Endometrial microvascular endothelial cells (primary cell): ENCODE results near the gene NUCB2. TPM values are rescaled to one million over a fixed set of nuclear protein-coding genes. Genes with fewer than 3 reads are reported as not detected.
"Not testable (repeated sequence)": the region's sequence is repeated elsewhere in the genome, so short reads cannot be mapped to it uniquely, and the experiment has no call there.

Source experiments
- in situ Hi-C: cut with HindIII; loops from 2 replicates; pipeline ENCODE4 v1.10.0; 2017; ENCODE audit warnings: low sequenced_read_pairs, low pct_unique_long_range_greater_than_20kb; ENCODE audit errors: inconsistent ontology term
- total RNA-seq: library from RNA; depleted of rRNA; stranded (reverse); fragments of >200 nt; gene quantifications from one replicate; pipeline ENCODE4 v1.2.3, GENCODE V29; 2015; ENCODE audit errors: inconsistent ontology term

The NUCB2 gene
- total RNA-seq, result 42.5 TPM

DNA sequence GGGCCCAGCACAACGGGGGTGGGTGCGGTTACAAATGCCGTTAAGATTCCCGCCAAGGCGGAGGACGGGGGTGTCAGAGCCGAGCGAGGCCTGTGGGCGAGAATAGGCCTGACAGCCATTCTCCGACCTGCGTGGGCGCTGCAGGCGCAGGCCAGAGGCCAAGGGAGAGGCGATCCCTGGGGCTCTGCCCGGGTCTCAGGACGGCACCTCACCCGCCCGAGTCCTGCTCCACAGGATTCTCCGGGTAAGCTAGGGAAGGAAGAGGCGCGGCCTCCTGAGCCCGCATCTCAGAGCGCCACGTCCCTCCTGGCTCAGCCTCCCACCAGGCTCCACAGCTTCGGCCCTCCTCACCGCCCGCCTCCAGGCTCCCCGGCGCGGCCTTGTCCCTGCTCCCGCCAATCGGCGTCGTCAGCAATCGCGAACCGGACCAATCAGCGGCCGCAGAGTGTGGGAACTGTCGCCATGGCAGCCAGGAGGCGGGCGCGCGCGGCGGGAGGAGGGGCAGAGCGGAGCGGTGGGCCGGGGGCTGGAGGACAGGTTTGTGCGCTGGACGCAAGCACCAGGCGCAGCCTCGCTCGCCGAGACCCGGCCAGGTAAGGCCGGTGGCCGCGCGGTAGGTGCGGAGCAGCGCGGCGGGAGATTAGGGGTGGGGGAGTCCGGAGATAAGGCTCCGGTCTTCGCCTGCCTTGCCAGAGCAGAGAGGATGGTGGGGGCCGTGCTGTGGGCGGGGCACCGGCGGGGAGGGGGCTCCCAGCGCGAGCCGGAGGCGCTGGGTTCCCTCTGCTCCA is at the start of gene NUCB2:
Gene NUCB2 (plus strand): TSS at position 504 of the 788 bp plus-strand sequence. CDS start 18,585 bp downstream, outside the sequence.
- in situ Hi-C loops, result no loop called here

DNA sequence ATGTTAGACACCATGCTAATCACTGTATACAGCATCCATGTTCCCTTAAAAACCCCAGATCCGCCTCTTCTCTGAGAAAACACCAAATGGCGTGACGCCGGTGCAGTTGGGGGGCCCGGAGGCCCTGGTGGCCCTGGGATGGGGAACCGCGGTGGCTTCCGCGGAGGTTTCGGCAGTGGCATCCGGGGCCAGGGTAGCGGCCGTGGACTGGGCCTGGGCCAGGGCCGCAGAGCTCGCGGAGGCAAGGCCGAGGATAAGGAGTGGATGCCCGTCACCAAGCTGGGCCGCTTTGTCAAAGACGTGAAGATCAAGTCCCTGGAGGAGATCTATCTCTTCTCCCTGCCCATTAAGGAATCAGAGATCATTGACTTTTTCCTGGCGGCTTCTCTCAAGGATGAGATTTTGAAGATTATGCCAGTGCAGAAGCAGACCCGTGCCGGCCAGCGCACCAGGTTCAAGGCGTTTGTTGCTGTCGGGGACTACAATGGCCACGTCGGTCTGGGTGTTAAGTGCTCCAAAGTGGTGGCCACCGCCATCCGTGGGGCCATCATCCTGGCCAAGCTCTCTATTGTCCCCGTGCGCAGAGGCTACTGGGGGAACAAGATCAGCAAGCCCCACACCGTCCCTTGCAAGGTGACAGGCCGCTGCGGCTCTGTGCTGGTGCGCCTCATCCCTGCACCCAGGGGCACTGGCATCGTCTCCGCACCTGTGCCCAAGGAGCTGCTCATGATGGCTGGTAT is 48.2 kb upstream of the NUCB2 start:
- in situ Hi-C loops, result not testable (repeated sequence)

DNA sequence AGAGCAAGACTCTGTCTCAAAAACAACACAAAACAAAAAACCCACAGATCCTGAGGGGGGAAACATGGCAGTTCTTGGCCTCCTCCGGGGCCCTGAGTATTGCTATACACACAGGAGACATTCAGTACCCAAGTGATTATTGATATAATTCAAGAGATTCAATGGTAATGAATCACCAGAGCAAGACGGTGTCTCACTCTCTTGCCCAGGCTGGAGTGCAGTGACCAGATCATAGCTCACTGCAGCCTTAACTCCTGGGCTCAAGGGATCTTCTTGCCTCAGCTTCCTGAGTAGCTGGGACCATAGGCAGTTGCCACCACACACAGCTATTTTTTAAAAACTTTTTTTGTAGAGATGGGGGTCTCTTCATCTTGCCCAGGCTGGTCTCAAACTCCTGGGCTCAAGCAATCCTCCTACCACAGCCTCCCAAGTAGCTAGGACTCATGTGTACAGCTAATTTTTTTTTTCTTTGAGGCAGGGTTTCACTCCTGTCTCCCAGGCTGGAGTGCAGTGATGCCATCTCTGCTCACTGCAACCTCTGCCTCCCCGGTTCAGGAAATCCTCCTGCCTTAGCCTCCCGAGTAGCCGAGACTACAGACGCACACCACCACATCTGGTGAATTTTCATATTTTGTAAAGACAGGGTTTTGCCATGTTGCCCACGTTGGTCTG is 46.9 kb upstream of the NUCB2 start:
- in situ Hi-C loops, result no loop called here

DNA sequence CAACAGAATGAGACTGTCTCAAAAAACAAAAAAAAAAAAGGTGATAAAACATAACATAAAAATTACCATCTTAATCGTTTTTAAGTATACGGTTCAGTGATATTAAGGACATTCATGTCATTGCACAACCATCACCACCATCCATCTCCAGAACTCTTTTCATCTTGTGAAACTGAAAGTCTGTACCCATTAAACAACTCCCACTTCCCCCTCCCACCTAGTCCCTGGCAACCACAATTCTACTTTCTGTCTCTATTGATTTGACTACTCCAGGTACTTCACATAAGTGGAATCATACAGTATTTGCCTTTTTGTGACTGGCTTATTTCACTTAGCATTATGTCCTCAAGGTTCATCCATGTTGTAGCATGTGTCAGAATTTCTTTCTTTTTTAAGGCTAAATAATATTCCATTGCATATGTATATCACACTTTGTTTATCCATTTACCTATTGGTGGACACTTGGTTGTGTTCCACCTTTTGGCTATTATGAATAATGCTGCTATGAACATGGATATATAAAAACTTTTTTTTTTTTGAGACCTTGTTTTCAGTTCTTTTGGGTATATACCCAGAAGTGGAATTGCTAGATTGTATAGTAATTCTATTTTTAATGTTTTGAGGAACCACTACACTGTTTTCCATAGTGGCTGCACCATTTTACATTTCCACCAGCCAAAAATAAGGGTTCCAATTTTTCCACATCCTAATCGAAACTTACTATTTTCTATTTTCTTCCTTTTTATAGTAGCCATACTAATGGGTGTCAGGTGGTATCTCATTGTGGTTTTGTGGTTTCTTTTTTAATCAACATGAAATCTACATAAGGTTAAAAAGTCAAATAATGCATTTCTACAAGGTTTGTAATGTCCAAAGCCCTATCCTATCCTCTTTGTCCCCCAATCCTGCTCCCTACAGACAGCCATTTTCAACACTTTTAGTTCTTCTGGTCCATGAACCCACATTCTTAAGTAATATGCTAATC is 45.4 kb upstream of the NUCB2 start:
- in situ Hi-C loops, result no loop called here

DNA sequence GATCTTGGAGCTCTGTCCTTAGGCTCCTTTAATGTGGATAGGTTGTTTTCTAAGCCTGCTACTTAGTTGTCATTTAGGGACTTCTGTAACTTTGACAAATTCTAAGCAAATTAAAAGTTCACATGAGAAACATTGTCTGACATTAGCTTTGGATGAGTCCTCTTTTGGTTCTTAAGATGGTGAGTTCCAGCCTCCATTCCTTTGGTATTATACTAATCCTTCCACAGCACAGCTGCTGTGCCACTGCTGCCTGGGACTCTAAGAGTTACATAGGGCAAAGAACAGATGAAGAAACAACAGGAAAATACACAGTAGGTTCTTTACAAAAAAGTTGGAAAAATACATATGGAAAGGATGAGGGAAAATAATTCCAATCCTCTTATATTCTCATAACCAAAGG is 43.4 kb upstream of the NUCB2 start:
- in situ Hi-C loops, result no loop called here

DNA sequence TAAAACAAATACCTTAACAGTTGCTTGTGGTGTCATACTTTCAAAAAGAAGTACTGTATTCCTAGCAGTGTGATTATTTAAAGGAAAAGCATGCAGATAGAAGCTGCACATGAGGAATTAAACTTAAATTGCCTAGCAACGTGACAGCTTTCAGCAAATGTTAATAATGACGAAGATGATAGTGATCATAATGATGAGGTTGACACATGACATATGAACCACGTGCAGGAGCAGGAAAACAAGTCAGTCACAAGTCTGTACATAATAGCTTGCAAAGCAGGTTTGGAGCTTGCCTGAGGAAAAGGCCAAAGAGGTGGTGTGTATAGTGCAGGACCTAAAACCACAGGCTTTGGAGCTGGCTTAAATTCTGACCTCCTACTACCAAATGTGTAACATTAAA is 38.2 kb upstream of the NUCB2 start:
- in situ Hi-C loops, result no loop called here

DNA sequence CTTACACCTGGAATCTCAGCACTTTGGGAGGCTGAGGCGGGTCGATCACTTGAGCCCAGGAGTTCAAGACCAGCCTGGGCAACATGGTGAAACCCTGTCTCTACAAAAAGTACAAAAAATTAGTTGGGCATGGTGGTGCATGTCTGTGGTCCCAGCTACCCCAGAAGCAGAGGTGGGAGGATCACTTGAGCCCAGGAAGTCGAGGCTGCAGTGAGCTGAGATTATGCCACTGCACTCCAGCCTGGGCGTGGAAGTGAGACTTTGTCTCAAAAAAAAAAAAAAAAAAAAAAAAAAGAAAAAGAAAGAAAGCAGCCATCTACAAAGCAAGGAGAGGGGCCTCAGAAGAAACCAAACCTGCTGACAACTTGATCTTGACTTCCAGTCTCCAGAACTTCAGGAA is 36.6 kb upstream of the NUCB2 start:
- in situ Hi-C loops, result not testable (repeated sequence)

DNA sequence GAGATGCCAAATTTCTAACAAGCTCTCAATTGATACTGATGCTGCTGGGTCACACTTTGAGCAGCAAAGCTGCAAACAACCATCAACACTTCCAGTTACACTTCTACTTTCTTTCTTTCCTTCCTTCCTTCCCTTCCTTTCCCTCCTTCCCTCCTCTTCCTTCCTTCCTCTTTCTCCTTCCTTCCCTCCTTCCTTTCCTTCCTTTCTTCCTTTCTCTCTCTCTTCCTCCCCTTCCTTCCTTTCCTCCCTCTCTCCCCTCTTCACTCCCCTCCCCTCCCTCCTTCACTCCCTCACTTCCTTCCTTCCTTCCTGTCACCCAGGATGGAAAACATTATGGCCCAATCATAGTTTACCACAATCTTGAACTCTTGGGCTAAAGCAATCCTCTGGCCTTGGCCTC is 35.8 kb upstream of the NUCB2 start:
- in situ Hi-C loops, result no loop called here

DNA sequence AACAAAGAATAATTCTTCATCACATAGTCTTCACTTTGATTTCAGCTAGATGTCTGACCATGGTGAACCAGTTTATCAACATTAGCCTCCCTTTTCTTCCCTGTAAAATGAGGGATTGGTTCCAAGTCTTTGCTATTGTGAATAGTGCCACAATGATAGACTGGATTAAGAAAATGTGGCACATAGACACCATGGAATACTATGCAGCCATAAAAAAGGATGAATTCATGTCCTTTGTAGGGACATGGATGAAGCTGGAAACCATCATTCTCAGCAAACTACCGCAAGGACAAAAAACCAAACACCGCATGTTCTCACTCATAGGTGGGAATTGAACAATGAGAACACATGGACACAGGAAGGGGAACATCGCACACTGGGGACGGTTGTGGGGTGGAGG is 33.6 kb upstream of the NUCB2 start:
- in situ Hi-C loops, result not testable (repeated sequence)

DNA sequence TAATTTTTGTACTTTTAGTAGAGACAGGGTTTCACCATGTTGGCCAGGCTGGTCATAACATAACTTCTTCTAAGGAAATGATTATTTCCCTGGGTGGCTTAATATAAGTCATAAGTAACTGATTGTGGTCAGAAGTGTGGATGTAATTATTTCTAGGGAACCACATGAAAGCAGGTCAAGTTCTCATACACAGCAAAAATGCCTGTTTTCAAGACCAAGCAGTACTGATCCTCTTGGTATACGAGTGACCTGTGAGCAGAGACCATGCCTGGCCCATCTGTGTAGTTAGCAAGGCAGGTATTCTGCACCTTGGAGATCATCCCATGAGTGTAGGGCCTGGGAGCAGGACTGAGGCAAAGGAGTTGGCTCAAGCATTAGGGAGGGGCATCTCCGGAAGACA is 32.5 kb upstream of the NUCB2 start:
- in situ Hi-C loops, result no loop called here

DNA sequence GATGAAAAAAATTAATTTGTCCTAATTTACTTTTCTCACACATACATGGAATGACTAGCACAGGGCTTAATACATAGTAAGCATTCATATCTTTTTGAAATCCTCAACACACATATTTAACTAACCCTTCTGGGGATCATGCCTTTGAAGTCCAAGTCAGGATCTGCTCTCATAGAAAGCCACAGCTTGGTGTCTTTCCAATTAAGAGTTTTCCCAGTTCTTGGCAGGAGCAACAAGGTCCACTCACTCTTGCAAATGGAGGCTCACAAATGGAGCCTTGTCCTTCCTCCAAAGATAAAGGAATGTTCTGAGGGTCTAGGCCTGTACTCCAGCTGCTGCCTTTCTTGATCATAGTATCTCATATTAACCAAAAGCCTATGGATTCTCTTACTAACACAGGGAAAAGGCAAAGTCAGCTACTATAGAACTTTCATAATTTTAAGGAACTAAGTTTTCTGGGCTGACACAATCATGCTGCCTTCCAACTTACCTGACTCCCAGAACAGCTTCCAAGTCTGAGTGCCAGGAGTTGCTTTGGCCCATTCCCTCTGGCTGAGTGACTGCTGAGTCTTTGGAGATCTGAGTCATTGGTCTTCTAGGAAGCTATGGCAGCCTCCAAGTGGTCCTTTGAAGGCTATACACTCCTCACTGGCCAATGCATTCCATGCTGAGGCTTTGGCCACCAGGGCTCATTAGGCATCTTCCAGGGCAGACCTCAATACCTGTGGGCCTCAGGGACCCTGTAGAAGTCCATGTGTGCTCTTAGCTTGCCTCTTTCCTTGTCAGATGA is 25.8 kb upstream of the NUCB2 start:
- in situ Hi-C loops, result no loop called here

DNA sequence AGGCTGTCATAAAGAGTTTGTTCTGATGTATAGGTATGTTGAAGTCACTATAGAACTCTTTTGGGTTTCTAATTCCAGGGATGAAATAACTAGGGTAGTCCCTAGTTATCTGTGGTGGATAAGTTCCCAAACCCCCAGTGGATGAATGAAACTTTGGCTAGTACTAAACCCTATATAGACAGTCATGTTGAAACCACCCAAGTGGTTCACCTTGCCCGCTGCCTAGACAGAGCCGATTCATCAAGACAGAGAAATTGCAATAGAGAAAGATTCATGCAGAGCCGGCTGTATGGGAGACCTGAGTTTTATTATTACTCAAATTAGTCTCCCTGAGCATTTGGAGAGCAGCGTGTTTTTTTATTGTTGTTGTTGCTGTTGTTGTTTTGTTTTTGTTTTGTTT is 23.8 kb upstream of the NUCB2 start:
- in situ Hi-C loops, result no loop called here

DNA sequence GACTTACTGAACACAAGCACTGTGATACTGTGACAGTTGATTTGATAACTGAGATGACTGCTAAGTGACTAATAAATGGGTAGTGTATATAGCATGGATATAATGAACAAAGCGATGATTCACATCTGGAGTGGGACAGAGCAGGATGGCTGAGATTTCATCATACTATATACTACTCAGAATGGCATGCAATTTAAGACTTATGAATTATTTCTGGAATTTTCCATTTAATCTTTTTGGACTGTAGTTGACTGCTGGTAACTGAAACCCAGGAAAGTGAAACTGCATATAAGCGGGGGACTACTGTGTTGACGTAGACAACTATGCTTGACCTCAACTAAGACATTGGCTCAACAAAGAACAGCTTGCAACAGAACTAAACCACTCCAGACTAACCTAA is 20.0 kb upstream of the NUCB2 start:
- in situ Hi-C loops, result no loop called here

DNA sequence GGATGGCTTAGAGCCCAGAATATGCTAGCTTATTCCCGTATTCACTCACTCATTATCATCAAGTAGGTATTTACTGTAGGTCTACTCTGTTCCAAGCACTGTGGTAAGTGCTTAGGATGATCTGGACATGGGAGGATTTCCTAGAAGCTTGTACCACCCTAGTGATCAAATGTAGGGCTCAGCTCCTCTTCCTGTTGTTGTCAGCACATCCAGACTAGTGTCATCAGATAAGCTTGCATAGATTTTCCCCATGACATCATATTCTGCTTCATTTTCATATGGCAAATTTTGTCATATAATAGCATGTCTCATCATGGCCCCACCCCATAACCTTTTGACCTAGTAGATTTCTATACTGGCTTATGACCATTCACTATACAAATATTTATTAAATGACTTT is 19.3 kb upstream of the NUCB2 start:
- in situ Hi-C loops, result no loop called here

DNA sequence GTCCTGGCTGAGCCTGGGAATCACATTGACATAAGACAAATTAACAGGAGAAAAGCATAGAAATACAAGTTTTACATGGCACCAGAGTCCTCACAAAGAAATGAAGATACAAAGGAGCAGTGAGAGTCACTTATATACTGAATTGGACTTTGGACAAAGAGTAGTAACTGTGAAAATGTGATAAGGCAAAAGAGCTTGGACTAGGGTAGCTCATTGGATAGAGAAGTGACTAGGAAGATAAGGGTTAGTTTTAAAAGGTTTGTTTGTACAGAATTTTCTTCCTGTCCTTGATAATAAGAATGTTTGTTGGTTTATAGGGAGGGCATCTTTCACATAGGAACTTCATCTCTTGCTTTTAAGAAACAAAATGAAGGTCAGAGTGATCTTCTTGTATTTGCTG is 17.9 kb upstream of the NUCB2 start:
- in situ Hi-C loops, result no loop called here

DNA sequence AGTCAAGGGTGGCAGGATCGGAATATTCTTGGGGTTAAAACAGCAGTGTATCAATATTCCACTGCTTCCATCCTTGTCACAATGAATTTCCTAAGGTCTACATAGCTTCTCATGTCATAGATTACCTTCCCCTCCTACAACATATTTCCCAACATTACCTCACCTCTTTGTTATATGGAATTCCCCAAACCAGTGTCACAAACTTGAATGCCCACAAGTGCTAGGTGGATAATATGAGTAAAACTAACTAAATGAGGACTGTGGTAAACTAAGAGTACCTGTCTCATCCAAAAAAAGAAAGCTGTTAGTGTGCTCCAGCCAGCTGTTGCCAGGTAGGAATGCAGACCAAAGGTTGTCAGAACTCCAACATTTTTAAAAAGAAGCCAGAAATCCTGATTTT is 17.0 kb upstream of the NUCB2 start:
- in situ Hi-C loops, result no loop called here

DNA sequence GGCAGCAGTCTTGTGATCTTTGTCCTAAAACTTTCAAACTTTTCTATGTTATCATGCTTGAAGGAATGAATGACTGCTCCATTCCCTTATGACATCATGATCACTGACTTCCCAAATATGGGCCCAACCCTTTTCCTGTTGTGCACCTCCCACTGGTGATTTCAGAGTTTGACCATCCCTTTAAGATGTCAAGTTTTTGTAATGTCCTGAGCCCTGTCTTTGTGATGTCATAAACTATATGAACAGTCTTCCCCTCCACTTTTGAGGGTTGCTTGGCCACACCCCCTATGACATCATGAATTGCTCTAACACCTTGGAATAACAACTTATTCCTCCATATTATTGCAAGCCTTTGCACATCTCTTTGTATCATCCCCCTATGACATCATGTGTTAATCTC is 16.5 kb upstream of the NUCB2 start:
- in situ Hi-C loops, result no loop called here

DNA sequence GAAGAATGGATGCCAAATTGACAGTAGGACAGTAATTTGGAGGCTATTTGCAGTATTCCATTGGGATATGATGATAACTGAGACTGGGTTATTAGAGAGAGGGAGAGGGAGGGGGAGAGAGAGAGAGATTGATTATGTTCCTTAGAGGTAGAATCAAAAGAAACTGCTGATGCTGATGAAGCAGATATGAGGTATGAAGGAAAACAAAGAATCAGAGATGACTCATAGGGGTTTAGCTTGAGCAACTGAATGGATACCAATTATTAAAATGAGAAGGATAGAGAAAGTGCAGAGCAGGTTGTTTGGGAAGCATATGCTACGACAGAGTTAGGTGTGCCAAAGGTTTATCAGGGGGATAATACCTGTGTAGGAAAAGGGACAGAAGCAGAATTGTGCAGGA is 12.8 kb upstream of the NUCB2 start:
- in situ Hi-C loops, result no loop called here
